NT2/D1 (cell line): ENCODE results near the gene KLF13.

Experiments used
- DNase-seq: peaks from one replicate; pipeline ENCODE4 v3.0.0-alpha.2; 2011; ENCODE audit warnings: low read depth, low spot score
- H3K27me3 ChIP-seq: 2 replicates; pipeline ENCODE4 v1.6.0; 2011; ENCODE audit warnings: mild to moderate bottlenecking; ENCODE audit not compliant: insufficient read length, insufficient read depth
- H3K36me3 ChIP-seq: 2 replicates; pipeline ENCODE4 v1.6.1; 2011; ENCODE audit warnings: mild to moderate bottlenecking, low read length, mixed read lengths; ENCODE audit not compliant: insufficient read depth, insufficient read length
- H3K4me1 ChIP-seq: 2 replicates; pipeline ENCODE4 v1.5.1; 2011; ENCODE audit not compliant: insufficient read depth, insufficient read length
- H3K4me3 ChIP-seq: 2 replicates; pipeline ENCODE4 v1.5.1; 2011; ENCODE audit warnings: low read depth; ENCODE audit not compliant: insufficient read length
- H3K9ac ChIP-seq: 2 replicates; pipeline ENCODE4 v1.6.0; 2011; ENCODE audit warnings: low read depth; ENCODE audit not compliant: insufficient read length
- H3K9me3 ChIP-seq: 2 replicates; pipeline ENCODE4 v1.5.1; 2011; ENCODE audit warnings: mild to moderate bottlenecking, low read length; ENCODE audit not compliant: insufficient read depth
- SUZ12 ChIP-seq: IDR thresholded peaks from 2 replicates; pipeline ENCODE4 v1.6.1; 2011; ENCODE audit not compliant: insufficient read length, insufficient read depth; ENCODE audit errors: extremely low read depth
- YY1 ChIP-seq: IDR thresholded peaks from 2 replicates; pipeline ENCODE4 v1.6.1; 2011; ENCODE audit not compliant: insufficient read length, insufficient read depth
- ZNF274 ChIP-seq: IDR thresholded peaks from 2 replicates; pipeline ENCODE4 v1.6.1; 2011; ENCODE audit warnings: mild to moderate bottlenecking, low read depth, low read length

KLF13 gene

GRCh38 chr15:31280831-31281216, 45.8 kb upstream of the KLF13 start:
- TF ChIP-seq YY1 (no peak), ZNF274 (no peak), SUZ12 (no peak)
- H3K4me1 ChIP-seq = peaks cover 3% of the 10 kb centered on the region

GRCh38 chr15:31283043-31283442, 43.6 kb upstream of the KLF13 start:
- Histone ChIP-seq H3K9me3 (peaks cover 8% of the 10 kb centered on the region; the same call in 1 of the 2 replicates), H3K36me3 (no peaks in the 10 kb centered on the region), H3K4me1 (peaks cover 2% of the 10 kb centered on the region), H3K27me3 (no peaks in the 10 kb centered on the region), H3K9ac (no peak overlapping the region), H3K4me3 (no peak overlapping the region)
- TF ChIP-seq ZNF274 (no peak), SUZ12 (no peak), YY1 (no peak)
- DNase-seq = no peak

More at GRCh38 chr15:31280831-31281216, 45.8 kb upstream of the KLF13 start:
- no peaks in the 10 kb centered on the region for H3K36me3 ChIP-seq
- no peaks in the 10 kb centered on the region for H3K9me3 ChIP-seq
- no peak overlapping the region for H3K9ac ChIP-seq
- no peaks in the 10 kb centered on the region for H3K27me3 ChIP-seq
- DNase-seq = no peak
- no peak overlapping the region for H3K4me3 ChIP-seq

GRCh38 chr15:31285772-31286261, 40.8 kb upstream of the KLF13 start:
- Histone ChIP-seq H3K9me3 (peaks cover 11% of the 10 kb centered on the region; the same call in 1 of the 2 replicates), H3K27me3 (no peaks in the 10 kb centered on the region), H3K9ac (no peak overlapping the region), H3K36me3 (no peaks in the 10 kb centered on the region), H3K4me1 (no peaks in the 10 kb centered on the region), H3K4me3 (no peak overlapping the region)
- TF ChIP-seq ZNF274 (no peak), SUZ12 (no peak), YY1 (no peak)
- DNase-seq = no peak

GRCh38 chr15:31291048-31291578, 35.5 kb upstream of the KLF13 start:
- Histone ChIP-seq H3K36me3 (no peaks in the 10 kb centered on the region), H3K27me3 (no peaks in the 10 kb centered on the region), H3K9me3 (peaks cover 11% of the 10 kb centered on the region; the same call in 1 of the 2 replicates), H3K4me3 (no peak overlapping the region), H3K9ac (no peak overlapping the region), H3K4me1 (no peaks in the 10 kb centered on the region)
- no peak for TF ChIP-seq SUZ12
- no peak for TF ChIP-seq YY1
- no peak for TF ChIP-seq ZNF274
- no peak for DNase-seq

GRCh38 chr15:31292391-31293015, 34.1 kb upstream of the KLF13 start:
- DNase-seq = no peak
- H3K4me3 ChIP-seq = no peak overlapping the region
- H3K27me3 ChIP-seq = no peaks in the 10 kb centered on the region
- no peaks in the 10 kb centered on the region for H3K36me3 ChIP-seq
- H3K4me1 ChIP-seq = peaks cover 4% of the 10 kb centered on the region
- TF ChIP-seq SUZ12 (no peak), ZNF274 (no peak), YY1 (no peak)
- peaks cover 8% of the 10 kb centered on the region; the same call in 1 of the 2 replicates for H3K9me3 ChIP-seq
- no peak overlapping the region for H3K9ac ChIP-seq

- no peak overlapping the region for H3K9ac ChIP-seq
- H3K4me3 ChIP-seq = no peak overlapping the region
- H3K36me3 ChIP-seq = no peaks in the 10 kb centered on the region
- peaks cover 4% of the 10 kb centered on the region for H3K4me1 ChIP-seq
- DNase-seq = no peak
- H3K27me3 ChIP-seq = no peaks in the 10 kb centered on the region
- no peaks in the 10 kb centered on the region for H3K9me3 ChIP-seq
- no peak for TF ChIP-seq SUZ12
- no peak for TF ChIP-seq ZNF274
- TF ChIP-seq YY1 = no peak
Observed at GRCh38 chr15:31293655-31294054, 33.0 kb upstream of the KLF13 start.

- no peaks in the 10 kb centered on the region for H3K9me3 ChIP-seq
- no peak for TF ChIP-seq ZNF274
- TF ChIP-seq SUZ12 = no peak
- TF ChIP-seq YY1 = no peak
- H3K4me3 ChIP-seq = no peak overlapping the region
- H3K27me3 ChIP-seq = no peaks in the 10 kb centered on the region
- DNase-seq = no peak
- H3K9ac ChIP-seq = no peak overlapping the region
- no peaks in the 10 kb centered on the region for H3K36me3 ChIP-seq
- peaks cover 4% of the 10 kb centered on the region for H3K4me1 ChIP-seq
Observed at GRCh38 chr15:31294067-31294466, 32.6 kb upstream of the KLF13 start.
